Hematopoietic multipotent progenitor cell treated with erythropoietin and hydrocortisone succinate and interleukin-3 and kit ligand, for 6 days (in vitro differentiated cells): ENCODE data around the gene SNX27.
"Not testable (repeated sequence)": the region's sequence is repeated elsewhere in the genome, so short reads cannot be mapped to it uniquely, and the experiment has no call there.

Experiments used
- DNase-seq: peaks from one replicate; pipeline ENCODE4 v3.0.0-alpha.2; 2015

Gene SNX27

DNA sequence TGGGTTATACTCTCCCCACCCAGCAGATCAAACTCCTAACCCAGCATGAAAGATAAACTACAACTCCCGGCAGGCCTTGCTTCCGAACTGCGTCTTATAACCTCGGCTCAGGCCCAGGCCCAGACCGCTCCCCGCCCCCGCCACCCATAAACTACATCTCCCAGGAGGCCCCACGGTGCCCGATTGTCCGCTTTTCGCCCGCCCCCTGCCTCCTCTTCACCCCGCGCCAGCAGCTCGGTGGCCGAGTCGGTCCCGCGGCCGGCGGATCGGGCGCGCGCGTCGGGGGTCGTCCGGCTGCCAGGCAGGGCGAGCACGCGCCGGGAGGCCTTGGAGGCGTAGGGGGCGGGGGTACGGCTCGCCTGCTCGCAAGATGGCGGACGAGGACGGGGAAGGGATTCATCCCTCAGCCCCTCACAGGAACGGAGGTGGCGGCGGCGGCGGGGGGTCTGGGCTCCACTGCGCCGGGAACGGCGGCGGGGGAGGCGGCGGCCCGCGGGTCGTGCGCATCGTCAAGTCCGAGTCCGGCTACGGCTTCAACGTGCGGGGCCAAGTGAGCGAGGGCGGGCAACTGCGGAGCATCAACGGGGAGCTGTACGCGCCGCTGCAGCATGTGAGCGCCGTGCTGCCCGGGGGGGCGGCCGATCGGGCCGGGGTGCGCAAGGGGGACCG lies at the start of gene SNX27:
Gene SNX27, plus strand, starts transcription at position 219 of the 669 bp plus-strand sequence. Its CDS starts 152 bp downstream, at position 371.
- peak; percentile 98 for DNase-seq

DNA sequence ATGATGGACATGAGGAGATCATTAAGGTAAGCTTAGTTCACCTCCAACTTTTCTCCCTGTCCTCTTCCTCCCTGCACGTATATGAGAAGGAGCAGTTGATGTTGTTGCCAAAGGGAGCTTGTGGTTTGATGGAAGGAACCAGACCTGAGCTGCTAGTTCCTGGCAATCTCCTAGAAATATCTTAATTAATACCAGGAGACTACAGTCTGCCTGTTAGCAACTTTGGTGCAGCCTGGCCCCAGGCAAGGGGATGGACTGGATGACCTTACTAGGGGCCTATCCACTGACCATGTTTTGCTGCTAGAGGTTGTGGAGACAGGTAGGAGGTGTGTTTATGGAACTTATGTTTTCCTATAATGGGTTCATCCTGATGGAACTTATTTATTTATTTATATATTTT lies 49.2 kb upstream of the SNX27 start:
- DNase-seq = no peak

- no peak for DNase-seq
Measured at GRCh38 chr1:151563376-151563775, 48.5 kb upstream of the SNX27 start.

GRCh38 chr1:151565502-151566189 lies 46.2 kb upstream of the SNX27 start:
- no peak for DNase-seq

DNA sequence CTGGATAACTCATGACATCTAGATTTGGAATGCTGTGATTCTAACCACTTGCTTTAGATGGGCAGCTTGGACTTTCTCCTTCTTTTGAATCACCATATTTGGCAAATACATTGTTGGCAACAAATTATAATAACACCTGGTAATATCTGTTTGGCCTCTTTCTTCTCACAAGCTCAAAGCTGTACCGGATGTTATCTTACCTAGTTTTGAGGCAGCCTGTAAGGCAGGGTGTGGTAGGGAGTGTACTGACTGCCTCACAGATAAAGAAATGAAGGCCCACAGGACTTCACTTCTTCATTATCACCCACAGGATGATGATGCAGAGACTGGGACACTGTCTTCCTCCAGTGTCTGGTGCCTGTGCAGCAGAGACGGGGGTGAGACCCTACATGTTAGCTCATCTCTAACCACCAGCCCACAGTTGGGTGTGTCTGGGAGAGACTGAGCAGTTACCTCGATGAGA lies 43.2 kb upstream of the SNX27 start:
- peak; percentile 39 for DNase-seq

- DNase-seq = no peak
Measured at GRCh38 chr1:151570819-151571218, 41.0 kb upstream of the SNX27 start.

DNA sequence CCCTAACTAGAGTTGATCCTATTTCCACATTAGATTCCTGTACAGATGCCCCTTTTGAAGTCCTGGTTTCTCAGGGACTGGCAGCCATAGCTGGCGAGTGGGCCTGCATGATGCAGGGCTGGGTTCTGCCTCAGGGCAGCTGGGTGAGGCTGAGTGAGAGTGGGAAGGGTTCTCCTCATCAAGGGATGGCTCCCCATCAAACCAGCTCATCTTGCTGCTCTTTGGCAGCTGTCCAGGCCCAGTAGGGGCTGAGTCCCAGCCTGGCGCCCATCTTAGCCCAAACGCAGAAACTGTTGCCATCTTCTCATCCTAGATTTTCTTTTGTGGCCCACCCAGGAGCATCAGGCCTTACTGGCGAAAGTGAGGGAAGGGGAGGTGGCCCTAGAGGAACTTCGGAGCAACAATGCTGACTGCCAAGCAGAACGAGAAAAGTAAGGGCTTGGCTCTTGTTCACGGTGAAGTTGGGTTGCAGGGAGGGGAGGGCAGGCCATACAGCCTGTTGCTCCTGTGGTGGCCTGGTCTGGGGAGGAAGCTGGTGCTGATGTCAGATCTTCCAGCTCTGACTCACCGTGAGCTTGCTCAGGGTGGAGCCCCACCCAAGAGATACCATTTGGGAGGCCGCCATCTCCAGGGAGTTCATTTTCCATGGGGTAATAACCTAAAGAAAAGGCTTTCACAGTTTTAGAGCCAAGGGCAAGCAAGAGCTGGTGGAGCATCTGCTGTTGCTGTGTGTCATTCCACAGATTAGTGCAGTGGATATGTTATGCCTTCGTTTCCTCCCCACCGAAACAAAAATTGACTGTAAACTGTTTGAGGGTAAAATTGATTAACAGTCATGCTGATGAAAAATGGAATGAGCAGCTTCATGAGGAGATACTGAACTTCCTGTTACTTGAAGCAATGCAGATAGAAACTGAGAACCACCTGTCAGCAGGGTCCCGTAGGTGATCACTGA lies 37.0 kb upstream of the SNX27 start:
- DNase-seq = peak; percentile 79

GRCh38 chr1:151577173-151577572 lies 34.7 kb upstream of the SNX27 start:
- DNase-seq = no peak

DNA sequence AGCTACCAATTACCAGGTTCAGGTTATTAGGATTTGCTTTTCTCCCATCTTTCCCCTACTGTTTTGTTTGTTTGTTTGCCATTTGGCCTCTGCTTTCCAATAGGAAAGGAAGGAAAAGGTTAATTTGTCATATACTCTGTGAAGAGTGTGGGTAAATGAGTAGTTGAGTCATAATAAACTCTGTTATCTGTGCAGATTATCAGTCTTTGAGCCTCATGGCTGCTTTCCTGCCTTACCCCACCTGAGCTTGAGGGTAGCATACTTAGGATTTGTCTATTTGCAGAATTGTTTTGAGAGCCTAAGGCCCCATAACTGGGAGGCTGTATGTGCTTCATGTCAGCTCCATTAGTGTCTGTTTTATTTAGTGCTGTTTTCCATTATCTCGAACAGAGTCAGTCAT lies 32.9 kb upstream of the SNX27 start:
- no peak for DNase-seq

- no peak for DNase-seq
Measured at GRCh38 chr1:151579436-151580225, 32.2 kb upstream of the SNX27 start.

DNA sequence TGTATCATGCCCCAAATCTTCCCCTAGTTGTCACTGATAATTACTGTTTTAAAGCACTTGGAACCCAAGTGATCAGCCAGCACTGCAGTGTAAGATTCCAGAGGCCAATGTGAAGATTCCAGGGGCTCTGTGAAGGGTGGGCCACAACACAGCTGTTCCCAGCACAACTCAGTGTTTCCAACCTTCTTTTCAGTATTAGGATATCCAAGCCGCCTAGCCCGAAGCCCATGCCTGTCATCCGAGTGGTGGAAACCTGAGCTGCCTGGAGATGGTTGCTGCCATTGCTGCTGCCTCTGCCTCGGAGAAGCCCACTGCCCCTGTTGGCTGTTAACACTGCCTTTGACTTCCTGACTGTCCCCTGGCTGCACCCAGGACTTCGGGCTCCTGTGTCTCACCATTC lies 30.4 kb upstream of the SNX27 start:
- no peak for DNase-seq

DNA sequence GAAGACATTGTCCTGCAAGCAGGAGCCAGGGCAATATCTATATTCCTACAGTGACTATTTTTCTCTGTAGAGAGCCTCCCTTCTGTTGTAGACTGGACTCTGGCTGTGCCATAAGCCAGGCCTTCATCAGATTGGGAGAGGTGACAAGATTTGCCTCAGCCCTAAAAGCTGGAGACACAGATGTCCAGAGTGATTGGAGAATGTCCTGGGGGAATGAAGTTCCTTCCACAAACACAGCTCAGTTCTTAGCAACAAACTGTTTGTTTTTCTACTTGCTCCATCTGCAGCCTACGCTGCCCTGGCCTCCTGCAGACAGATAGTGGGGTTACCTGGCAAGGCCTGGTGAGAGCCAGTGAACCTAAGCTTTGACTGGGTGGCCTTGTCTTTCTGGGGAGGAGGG lies 29.9 kb upstream of the SNX27 start:
- DNase-seq = no peak

- no peak for DNase-seq
Measured at GRCh38 chr1:151583796-151584195, 28.1 kb upstream of the SNX27 start.

DNA sequence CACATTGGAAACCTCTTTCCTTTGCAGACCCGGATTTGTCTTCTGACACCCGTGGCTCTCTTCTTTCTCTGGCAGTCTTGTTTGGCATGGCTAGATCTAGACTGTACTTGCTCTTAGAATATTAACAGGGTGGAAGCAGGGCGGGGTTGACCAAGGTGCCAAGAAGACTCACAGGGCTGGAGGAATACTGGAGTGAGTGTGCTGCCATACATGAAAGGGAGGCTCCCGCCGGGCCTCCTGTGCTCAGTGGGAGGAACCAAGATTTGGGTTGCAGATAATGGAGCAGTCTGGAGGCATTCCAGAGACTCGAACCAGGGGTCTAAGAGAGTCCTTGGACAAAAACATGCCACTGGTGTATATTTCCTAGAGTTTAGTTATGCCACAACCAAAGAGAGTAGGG lies 27.6 kb upstream of the SNX27 start:
- DNase-seq = peak; percentile 51

DNA sequence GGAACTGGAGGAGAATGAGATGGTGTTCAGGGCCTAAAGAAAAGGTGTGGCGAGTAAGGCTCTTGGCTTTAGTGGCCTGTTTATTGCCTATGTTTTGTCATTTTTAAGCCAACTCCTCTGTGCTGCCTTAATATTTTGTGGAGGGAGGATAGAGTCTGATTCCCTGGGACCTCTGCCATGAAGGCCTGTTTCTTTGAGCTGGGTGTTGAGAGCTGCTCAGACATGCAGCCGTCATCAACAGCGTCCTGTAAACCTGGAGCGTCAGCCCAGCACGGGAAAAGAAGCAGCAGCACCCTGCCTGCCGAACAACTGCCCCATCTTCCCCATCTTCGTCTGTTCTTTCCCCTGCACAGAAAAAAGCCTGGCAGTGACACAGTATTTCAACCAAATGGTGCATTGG lies 27.1 kb upstream of the SNX27 start:
- no peak for DNase-seq

DNA sequence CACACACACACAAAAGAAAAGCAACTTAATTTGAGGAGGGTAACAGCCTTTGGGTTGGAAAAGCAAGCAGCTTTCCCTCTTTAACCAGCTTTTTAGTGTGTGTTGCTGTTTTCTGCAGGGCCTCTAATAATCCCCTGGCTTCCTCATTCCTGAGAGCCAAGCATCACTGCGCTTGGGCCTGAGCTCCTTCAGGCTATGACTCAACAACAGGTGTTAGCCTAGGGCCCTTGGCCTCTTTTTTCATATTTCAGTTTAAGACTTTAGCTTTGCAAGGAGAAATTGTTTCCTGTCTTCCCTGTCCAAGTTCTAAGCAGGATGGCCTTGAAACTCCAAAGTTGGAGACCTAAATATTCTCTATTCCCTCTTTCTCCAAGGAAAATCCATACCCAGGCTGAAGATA lies 26.2 kb upstream of the SNX27 start:
- peak; percentile 15 for DNase-seq

- no peak for DNase-seq
Measured at GRCh38 chr1:151590961-151591360, 20.9 kb upstream of the SNX27 start.

DNA sequence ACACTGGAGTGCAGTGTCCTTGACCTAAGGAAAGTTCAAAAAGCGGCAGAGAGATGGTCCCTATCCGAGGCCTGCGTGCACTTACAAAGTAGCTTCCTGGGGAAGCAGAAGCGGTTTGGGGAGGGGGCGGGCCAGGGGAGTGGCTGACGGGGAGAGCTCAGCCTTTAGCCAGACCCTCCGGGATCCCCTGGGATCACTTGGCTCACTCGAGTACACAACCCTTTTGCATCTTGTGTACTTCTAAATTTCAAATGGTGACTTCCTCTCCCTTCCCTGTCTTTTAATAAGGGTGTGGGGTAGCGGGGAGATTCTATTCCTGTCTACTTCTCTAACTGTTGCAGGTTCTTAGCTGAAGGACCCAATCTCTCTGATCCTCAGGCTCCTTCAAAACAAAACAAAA lies 18.1 kb upstream of the SNX27 start:
- peak; percentile 15 for DNase-seq

GRCh38 chr1:151594143-151594625 lies 17.7 kb upstream of the SNX27 start:
- peak; percentile 81 for DNase-seq

DNA sequence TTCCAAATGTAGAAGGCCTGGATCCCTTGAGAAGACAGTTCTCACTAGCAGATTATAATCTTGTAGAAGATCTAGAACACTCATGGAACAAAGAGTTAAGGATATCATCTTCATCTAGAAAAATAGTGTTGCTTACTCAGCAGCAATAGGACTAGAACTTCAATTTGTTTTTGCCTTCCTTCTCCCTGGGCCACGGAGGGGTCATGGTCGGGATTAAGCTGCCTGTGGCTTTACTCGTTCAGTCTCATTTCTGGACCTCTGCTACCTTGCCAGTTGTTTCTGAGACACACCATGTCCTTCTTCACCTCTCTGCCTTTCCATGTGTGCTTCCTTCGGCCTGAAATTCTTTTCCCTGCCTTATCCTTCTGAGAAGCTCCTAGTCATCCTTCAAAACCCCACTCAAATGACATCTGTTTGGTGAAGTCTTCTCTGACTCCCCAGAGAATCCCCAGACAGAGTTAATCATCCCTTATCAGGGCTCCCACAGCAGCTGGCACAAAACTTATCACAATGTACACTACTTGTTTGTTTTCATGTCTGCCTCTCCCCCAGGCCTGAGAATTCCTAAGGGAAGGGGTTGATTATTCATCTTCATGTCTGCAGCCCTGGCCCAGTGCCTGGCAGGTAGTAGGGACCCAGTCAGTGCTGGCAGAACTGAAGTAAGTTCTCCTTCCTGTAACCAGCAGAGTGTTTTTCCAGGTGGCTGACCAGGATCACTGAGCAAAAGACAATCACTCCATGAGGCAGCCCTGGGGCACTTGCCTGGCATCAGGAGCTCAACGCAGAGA lies 15.5 kb upstream of the SNX27 start:
- peak; percentile 74 for DNase-seq

DNA sequence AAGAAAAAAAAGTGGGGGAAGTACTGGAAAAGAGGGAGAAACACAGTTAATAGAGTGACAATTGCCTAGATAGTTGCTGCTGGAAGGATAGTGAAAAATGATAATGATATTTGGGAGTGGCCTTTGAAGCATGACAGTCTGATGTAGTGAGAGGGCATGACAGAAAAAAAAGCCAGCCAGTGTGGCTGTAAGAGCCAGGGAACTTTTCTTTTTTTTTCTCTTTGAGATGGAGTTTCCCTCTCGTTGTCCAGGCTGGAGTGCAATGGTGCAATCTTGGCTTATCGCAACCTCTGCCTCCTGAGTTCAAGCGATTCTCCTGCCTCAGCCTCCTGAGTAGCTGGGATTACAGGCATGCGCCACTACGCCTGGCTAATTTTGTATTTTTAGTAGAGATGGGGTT lies 9.3 kb upstream of the SNX27 start:
- DNase-seq = not testable (repeated sequence)

- no peak for DNase-seq
Measured at GRCh38 chr1:151604291-151604690, 7.6 kb upstream of the SNX27 start.
